NCI-H2171 (cell line): ENCODE measurements around the gene ZNF205.
A peak's percentile ranks its signal among the peaks of the same experiment; 100 is the strongest.

Experiments used
- DNase-seq: peaks from one replicate; lab custom pipeline; 2025; lab: John Stamatoyannopoulos, UW

ZNF205 gene

GRCh38 chr16:3101018-3101840 is 11.2 kb upstream of the ZNF205 start:
- no peak for DNase-seq

- DNase-seq, result no peak
These were observed 10.4 kb upstream of the ZNF205 start for GRCh38 chr16:3101841-3102470.

- DNase-seq, result peak; percentile 93
These were observed 6.0 kb upstream of the ZNF205 start for GRCh38 chr16:3106205-3106928.

GRCh38 chr16:3112881-3113574 is 642 bp downstream of the ZNF205 start:
- no peak for DNase-seq

GRCh38 chr16:3113765-3114479 is 1.5 kb downstream of the ZNF205 start:
- DNase-seq, result no peak

- no peak for DNase-seq
These were observed 2.6 kb downstream of the ZNF205 start for GRCh38 chr16:3115003-3115402.

- no peak for DNase-seq
These were observed 3.2 kb downstream of the ZNF205 start for GRCh38 chr16:3115561-3115960.

GRCh38 chr16:3118204-3118790 is 5.9 kb downstream of the ZNF205 start:
- DNase-seq, result no peak

GRCh38 chr16:3118846-3119245 is 6.5 kb downstream of the ZNF205 start:
- no peak for DNase-seq

GRCh38 chr16:3119286-3119685 is 6.9 kb downstream of the ZNF205 start:
- DNase-seq, result no peak

- DNase-seq, result no peak
These were observed 7.5 kb downstream of the ZNF205 start for GRCh38 chr16:3119701-3120408.

- DNase-seq, result no peak
These were observed 8.0 kb downstream of the ZNF205 start for GRCh38 chr16:3120435-3120834.

- peak; percentile 50 for DNase-seq
These were observed 9.6 kb downstream of the ZNF205 start for GRCh38 chr16:3121851-3122467.

- no peak for DNase-seq
These were observed 10.7 kb downstream of the ZNF205 start for GRCh38 chr16:3122926-3123570.

- DNase-seq, result peak; percentile 98
These were observed 11.8 kb downstream of the ZNF205 start for GRCh38 chr16:3123986-3124886.

- peak; percentile 60 for DNase-seq
These were observed 15.4 kb downstream of the ZNF205 start for GRCh38 chr16:3127745-3128144.

GRCh38 chr16:3129137-3130131 is 17.0 kb downstream of the ZNF205 start:
- peak; percentile 80 for DNase-seq
